HFFc6 (cell line): ENCODE results near the gene MYOD1. TPM values are rescaled to one million over a fixed set of nuclear protein-coding genes. Genes with fewer than 3 reads are reported as not detected.

Source experiments
- DNase-seq: peaks from one replicate; pipeline ENCODE4 v3.0.0-alpha.2; 2018
- H3K27ac Mint-ChIP-seq: 2 replicates; pipeline ENCODE4 v1.8.0; 2020; ENCODE audit warnings: mild to moderate bottlenecking, mixed read lengths
- H3K27me3 Mint-ChIP-seq: 2 replicates; pipeline ENCODE4 v1.8.0; 2021; ENCODE audit warnings: mild to moderate bottlenecking, moderate library complexity, mixed read lengths; ENCODE audit not compliant: insufficient read depth
- H3K36me3 Mint-ChIP-seq: 2 replicates; pipeline ENCODE4 v1.8.0; 2021; ENCODE audit warnings: low read depth, mixed read lengths
- H3K4me1 Mint-ChIP-seq: 2 replicates; pipeline ENCODE4 v1.8.0; 2020; ENCODE audit warnings: low read depth, mixed read lengths
- H3K4me3 Mint-ChIP-seq: 2 replicates; pipeline ENCODE4 v1.8.0; 2020; ENCODE audit warnings: mild to moderate bottlenecking, moderate library complexity, mixed read lengths
- H3K9me3 Mint-ChIP-seq: 2 replicates; pipeline ENCODE4 v1.8.0; 2020; ENCODE audit warnings: mild to moderate bottlenecking, mixed read lengths
- CTCF ChIP-seq: fragments of 200-600 bp; sonication (generic); IDR thresholded peaks from 2 replicates; pipeline ENCODE4 v1.5.0; 2021; ENCODE audit warnings: antibody characterized with exemption, mild to moderate bottlenecking
- total RNA-seq, 6 experiments: library from RNA; stranded (reverse); fragmentation: NEBNext Ultra II Directional; extraction: Animal tissue kit (Norgen Biotek cat#: 25700); gene quantifications; 2 replicates in 1 of 6; 3 replicates in 5 of 6; pipeline ENCODE4 v1.2.3, GENCODE V29; 2021

MYOD1 gene
- total RNA-seq, 6 experiments from 2014 or later = not detected

GRCh38 chr11:17767301-17767885, 48.0 kb downstream of the MYOD1 start:
- H3K4me1 Mint-ChIP-seq = 0 out of 2 replicates have a peak, but pooled peaks cover 4% of the 10 kb centered on the region
- no peaks in the 10 kb centered on the region for H3K36me3 Mint-ChIP-seq
- H3K9me3 Mint-ChIP-seq = no peaks in the 10 kb centered on the region
- DNase-seq = no peak
- H3K4me3 Mint-ChIP-seq = no peak overlapping the region
- no peak for TF ChIP-seq CTCF
- no peak overlapping the region for H3K27ac Mint-ChIP-seq
- peaks cover 15% of the 10 kb centered on the region for H3K27me3 Mint-ChIP-seq

DNA sequence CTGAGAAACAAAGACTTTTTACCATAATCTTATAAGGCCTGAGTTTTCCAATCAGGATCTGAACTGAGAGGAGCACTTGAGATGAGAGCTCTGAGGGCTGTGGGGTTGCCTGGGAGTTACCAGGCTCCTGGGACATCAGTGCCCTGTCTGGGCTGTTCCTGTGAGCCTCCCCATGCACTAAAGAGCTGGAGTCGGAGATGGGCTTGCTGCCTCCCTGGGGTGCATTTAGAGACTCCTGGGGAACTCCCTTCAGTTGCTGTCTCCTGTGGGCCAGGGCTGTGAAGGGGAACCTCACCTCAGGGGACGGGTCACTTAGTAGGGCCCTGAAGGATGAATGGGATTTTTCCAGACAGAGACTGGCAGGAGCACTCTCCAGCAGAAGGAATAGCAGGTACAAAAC, 48.5 kb downstream of the MYOD1 start:
- no peak for DNase-seq
- no peaks in the 10 kb centered on the region for H3K9me3 Mint-ChIP-seq
- no peak overlapping the region for H3K4me3 Mint-ChIP-seq
- no peak for TF ChIP-seq CTCF
- H3K27ac Mint-ChIP-seq = no peak overlapping the region
- H3K4me1 Mint-ChIP-seq = 0 out of 2 replicates have a peak, but pooled peaks cover 4% of the 10 kb centered on the region
- no peaks in the 10 kb centered on the region for H3K36me3 Mint-ChIP-seq
- peaks cover 15% of the 10 kb centered on the region for H3K27me3 Mint-ChIP-seq

DNA sequence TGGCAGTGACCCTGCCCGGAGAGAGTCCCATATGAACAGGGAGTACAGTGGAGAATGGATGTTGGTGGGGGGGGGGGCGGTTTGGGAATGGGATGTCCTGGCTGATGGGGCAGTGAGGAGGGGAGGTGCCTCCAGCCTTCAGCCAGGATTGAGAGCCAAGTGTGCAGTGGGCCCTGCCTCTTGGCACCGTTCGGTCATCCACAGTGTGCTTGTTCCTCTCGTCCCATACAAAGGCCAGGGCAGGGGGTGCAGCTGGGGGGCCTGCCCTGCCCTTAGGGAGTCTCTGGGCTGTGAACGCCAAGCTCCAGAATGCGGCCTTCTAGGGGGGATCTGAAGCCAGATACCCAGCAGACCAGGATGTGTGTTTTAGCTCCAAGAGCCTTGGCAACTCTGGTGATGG, 49.2 kb downstream of the MYOD1 start:
- Mint-ChIP-seq H3K27ac (no peak overlapping the region), H3K9me3 (no peaks in the 10 kb centered on the region), H3K27me3 (peaks cover 15% of the 10 kb centered on the region), H3K4me1 (0 out of 2 replicates have a peak, but pooled peaks cover 4% of the 10 kb centered on the region), H3K4me3 (no peak overlapping the region), H3K36me3 (no peaks in the 10 kb centered on the region)
- TF ChIP-seq CTCF = no peak
- no peak for DNase-seq

DNA sequence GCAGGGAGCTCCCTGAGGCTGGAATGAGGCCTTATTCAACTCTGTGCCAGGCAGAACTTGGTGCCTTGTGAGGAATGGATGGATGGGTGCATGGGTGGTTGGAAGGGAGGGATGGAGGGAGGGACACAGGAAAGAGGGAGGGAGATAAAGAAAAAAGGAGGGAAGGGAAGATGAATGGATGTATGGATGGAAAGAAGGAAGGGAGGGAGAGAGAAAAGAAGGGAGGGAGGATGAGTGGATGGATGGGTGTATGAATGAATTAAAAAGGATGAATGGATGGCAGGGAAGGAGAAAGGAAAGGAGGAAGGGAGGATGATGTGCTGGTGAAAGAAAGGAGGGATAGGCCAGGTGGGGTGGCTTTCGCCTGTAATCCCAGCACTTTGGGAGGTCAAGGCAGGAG, 49.8 kb downstream of the MYOD1 start:
- no peaks in the 10 kb centered on the region for H3K9me3 Mint-ChIP-seq
- 0 out of 2 replicates have a peak, but pooled peaks cover 4% of the 10 kb centered on the region for H3K4me1 Mint-ChIP-seq
- no peak for DNase-seq
- no peak for TF ChIP-seq CTCF
- no peak overlapping the region for H3K4me3 Mint-ChIP-seq
- H3K27me3 Mint-ChIP-seq = peaks cover 15% of the 10 kb centered on the region
- no peak overlapping the region for H3K27ac Mint-ChIP-seq
- no peaks in the 10 kb centered on the region for H3K36me3 Mint-ChIP-seq

DNA sequence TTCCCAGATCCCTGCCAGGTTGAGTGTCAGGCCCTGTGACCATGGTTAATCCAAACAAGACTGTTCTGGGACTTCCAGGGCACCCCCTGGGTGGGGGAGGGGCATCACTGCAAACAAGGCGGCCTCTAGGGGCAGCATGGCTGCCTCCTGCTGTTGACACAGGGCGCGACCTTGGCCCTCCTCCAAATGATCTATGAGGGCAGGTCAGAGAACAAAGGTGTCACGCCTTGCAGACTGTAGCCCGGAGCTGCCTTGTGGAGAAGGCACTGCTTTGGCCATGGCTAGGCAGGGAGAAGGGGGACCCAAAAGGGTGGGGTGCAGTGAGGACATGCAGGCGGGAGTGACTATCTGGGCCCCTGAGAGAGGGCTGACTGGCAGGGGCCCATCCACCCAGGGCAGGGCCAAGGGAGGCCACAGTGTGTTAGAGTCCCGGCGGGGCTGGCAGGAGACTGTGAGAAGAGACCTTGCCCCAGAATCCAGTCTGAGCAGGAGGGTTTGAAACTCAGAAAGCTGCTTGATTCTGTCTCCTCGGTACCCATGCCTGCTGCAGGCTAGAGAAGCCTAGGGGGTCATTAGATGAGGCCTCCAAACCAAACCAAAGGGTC, 50.8 kb downstream of the MYOD1 start:
- peaks cover 15% of the 10 kb centered on the region for H3K27me3 Mint-ChIP-seq
- no peaks in the 10 kb centered on the region for H3K9me3 Mint-ChIP-seq
- 0 out of 2 replicates have a peak, but pooled peaks cover 1% of the 10 kb centered on the region for H3K4me1 Mint-ChIP-seq
- TF ChIP-seq CTCF = no peak; the same call in 1 of the 2 replicates
- no peaks in the 10 kb centered on the region for H3K36me3 Mint-ChIP-seq
- H3K27ac Mint-ChIP-seq = no peak overlapping the region
- H3K4me3 Mint-ChIP-seq = no peak overlapping the region
- DNase-seq = no peak
